Stimulated activated CD4-positive, alpha-beta T cell treated with anti-CD3 and anti-CD28 coated beads, Interleukin-1b, Interleukin-23, amount 100 ng/mL, for 1 hour (primary cell): ENCODE results near the gene WDR53.
"Not testable (repeated sequence)": the region's sequence is repeated elsewhere in the genome, so short reads cannot be mapped to it uniquely, and the experiment has no call there.

Experiments
- DNase-seq, 2 donors: peaks; one replicate each; pipeline ENCODE4 v3.0.0-alpha.2; 2020; ENCODE audit warnings: low read depth in 2 of 2

WDR53 gene

DNA sequence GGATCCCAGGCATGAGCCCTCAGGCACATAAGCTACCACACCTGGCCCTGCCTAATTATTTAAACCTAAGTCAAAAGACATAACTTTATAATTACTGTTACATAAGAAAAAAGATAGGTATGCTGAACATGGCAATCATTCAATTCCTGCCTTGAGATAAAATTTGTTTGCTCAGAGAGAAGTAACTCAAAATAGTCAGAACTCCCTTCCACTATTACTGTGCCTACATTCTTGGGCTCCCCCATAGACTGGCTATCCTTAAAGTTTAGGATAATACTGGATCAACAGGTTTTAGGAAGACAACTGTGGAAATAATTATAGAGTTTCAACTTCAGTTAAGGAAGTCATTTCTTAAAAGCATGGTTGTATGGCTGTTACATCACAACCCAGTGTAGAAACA, 9.9 kb downstream of the WDR53 start:
- no peak for DNase-seq

DNA sequence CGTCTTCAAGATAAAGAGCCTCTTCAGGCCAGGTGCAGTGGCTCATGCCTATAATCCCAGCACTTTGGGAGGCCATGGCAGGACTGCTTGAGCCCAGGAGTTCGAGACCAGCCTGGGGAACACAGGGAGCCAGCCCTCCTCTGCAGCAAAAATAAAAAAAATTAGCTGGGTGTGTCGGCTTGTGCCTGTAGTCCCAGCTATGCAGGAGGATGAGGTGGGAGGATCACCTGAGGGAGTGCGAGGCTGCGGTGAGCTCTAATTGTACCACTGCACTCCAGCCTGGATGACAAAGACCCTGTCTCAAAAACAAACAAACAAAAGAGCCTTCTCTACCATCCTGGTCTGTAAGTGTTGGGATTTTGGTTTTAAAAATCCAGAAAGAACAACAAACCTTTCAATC, 11.1 kb downstream of the WDR53 start:
- DNase-seq: no peak

DNA sequence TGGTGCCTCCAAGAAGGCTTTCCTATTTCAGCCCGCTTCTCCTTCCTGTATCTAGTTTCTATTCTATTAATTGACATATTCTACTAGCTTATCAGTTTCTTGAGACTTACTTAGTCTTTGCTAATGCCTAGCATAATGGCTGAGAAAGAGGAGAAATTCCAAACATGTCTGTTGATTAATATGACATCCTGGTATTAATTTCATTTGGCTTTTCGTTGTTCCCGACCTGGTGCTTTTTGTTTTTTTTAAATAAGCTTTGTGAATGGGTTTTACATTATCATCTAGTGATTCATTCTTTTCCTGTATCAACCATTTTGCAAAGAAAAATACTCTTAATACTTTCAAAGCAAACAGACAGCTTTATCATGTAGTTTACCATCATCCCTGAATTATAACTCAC, 13.1 kb downstream of the WDR53 start:
- DNase-seq: no peak

DNA sequence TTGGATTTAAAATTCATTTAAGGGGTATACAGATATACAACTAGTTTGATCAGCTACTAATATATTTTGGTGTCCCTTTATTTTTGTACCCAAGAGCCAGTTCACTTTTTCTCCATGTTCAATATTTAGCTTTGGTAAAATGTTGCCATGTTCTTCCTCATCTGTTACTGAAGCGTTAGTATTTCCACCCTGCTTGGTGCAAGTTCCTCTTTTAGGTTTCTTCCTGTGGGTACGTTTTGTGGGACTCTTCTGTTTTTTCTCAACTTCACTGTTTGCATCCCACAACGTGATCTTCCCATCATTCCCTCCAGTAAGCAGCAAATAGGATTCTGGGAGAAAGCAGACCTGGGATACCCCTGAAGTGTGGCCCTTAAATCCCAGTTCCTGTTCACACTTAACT, 14.1 kb downstream of the WDR53 start:
- no peak for DNase-seq

DNA sequence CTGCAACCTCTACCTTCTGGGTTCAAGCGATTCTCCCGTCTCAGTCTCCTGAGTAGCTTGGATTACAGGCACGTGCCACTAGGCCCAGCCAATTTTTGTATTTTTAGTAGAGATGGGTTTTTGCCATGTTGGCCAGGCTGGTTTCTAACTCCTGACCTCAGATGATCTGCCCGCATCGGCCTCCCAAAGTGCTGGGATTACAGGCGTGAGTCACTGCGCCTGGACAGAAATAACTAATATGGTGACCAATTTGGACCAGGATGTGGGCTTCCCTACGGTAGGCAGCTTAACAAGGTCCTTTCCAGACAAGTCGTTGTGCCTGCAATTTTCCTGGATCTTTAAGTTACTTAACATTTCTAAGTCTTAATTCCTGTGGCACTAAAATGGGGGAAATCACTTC, 14.8 kb downstream of the WDR53 start:
- DNase-seq: no peak

DNA sequence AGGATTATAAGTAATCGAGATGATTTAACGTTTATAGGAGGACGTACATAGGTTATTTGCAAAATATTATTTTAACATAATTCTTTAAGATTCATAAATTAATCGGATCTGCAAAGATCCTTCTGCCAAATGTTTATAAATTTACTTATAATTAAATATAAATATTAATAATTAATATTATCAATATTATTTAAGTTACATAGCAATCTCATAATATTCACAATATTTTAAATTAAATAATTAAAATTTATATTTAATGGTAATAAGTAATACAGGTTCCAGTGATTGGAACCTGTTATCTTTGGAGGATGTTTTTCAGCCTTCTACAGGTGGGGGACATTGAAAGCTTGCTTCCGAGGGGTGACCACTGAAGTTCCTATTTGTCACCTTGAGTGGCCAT, 16.1 kb downstream of the WDR53 start:
- no peak for DNase-seq

DNA sequence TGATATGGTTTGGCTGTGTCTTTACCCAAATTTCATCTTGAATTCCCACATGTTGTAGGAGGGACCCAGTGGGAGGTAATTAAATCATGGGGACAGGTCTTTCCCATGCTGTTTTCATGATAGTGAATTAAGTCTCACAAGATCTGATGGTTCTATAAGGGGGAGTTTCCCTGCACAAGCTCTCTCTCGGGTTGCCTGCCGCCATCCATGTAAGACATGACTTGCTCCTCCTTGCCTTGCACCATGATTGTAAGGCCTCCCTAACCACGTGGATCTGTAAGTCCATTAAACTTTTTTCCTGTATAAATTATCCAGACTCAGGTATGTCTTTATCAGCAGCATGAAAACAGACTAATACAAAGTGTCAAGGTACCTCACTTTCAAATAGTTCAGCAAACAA, 18.2 kb downstream of the WDR53 start:
- DNase-seq: not testable (repeated sequence)

DNA sequence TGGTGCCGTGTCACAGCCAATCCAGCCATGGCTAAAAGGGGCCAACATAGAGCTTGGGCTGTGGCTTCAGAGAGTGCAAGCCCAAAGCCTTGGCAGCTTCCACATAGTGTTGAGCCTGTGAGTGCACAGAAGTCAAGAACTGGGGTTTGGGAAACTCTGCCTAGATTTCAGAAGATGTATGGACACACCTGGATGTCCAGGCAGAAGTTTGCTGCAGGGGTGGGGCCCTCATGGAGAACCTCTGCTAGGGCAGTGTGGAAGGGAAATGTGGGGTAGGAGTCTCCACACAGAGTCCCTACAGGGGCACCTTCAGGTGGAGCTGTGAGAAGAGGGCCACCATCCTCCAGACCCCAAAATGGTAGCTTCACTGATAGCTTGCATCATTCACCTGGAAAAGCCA, 19.0 kb downstream of the WDR53 start:
- not testable (repeated sequence) for DNase-seq

DNA sequence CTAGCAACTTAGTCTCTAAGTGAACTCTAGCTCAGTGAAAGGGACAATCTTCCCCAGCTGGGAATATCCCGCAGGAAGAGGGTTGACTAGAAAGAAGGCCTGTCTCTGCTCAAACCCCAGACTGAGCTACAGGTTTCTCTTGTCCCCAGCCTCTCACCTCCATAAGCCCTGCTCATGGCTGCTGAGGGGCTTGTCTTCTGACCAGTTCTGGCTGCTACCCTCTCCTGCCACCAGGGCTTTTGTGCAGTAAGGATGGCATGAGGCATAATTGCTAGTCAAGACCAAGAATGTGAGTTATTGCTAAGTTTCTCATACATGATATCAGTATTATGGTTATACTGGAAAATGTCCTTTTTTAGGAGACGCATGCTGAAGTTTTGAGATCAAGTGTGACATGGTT, 21.3 kb downstream of the WDR53 start:
- DNase-seq: no peak

DNA sequence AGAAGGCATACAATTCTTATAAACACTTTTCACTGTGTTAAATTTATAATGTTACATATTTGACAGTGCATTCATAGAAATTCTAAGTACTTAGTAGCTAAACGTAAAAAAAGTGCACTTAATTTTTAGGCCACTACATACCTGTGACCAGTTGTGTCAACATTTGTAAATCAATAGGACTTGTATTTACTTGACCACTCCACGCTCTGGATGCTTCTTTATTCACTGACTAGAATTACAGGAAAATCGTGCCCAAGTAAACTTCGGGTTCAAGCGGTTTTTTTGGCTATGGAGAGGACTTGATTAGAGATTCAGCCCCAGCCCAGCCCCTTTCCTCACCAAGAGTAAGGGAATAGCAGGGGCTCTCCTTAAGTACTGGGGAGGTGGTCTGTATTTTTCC, 21.8 kb downstream of the WDR53 start:
- no peak for DNase-seq

DNA sequence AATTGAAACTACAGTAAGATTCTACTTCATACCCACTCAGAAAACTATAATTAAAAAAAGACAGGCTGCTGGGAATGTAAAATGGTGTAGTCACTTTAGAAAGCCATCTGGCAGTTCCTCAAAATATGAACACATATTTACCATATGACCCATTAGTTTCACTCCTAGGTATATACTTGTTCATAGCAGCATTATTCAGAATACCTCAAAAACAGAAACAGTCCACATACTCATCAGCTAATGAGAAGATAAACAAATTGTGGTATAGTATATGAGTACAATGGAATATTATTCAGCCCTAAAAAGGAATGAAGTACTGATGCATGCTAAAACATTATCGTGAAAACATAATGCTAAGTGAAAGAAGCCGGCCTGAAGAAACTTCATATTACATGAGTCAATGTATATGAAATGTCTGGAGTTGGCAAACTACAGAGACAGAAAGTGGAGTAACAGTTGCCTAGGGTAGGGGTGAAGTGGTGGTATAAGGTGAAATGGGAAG, 23.8 kb downstream of the WDR53 start:
- DNase-seq: no peak

DNA sequence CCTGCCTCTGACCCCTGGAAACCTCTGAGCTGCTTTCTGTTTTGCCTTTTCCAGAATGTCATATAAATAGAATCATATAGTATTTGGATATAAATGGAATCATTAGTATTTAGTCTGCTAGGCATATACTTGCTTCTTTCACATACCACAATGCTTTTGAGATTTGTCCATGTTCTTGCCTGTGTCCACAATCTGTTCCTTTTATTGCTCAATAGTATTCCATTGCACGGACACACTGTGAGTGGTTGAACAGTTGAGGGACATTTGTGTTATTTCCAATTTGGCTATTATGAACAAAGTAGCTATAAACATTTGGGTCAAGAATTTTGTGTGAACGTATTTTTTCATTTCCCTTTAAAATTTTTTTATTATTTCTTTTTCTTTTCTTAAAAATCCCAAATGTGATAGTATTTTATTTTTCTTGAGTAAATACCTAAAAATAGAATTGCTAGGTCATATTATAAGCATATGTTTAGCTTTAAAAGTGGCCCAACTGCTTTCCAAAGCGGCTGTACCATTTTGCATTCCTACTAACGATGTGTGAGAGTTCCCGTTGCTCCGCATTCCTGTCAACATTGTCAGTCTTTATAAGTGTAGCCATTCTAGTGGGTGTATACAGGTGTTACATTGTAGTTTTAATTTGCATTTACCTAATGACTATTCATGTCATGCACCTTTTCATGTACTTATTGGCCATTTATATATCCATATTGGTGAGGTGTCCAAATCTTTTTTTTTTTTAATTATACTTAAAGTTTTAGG, 26.5 kb downstream of the WDR53 start:
- no peak for DNase-seq

DNA sequence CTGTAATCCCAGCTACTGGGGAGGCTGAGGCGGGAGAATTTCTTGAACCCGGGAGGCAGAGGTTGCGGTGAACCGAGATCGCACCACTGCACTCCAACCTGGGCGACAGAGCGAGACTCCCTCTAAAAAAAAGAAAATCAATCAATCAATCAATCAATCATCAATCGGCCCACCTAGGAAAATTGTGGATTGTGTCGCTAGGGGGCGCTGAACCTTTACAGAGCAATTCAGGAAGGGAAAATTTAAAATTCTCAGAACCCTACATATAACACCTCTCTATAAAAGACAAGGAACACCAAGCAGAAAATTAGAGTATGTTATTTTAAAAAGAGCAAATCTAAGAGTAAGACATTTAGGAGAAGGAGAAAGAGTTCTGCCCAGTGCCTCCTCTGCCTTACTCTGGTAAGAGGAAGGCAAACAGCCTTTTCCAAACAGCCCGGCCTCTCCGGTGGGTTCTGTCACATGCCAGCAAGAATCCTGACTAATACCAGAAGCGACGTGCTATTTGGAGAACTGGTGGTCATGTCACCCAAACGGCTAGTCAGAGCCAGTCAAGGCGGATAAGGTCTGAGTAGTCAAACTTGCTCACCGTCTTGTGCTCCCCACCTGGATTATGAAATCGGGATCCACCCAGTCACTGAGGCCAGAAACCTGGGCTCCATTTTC, 30.9 kb downstream of the WDR53 start:
- peak; percentile 42 to 52 for DNase-seq

DNA sequence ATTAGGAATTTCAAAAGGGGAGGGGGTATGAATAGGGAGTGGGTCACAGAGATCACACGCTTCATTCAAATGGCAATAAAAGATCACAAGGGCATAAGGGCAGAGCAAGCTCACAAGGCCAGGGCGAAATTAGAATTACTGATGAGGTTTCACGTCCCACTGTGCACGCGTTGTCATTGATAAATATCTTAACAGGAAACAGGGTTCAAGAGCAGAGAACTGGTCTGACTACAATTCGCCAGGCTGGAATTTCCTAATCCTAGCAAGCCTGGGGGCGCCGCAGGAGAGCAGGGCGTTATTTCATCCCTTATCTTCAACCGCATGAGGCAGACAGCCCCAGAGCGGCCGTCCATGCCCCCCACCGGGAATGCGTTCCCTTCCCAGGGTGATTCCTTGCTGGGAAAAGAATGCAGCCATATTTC, 35.1 kb downstream of the WDR53 start:
- no peak for DNase-seq

DNA sequence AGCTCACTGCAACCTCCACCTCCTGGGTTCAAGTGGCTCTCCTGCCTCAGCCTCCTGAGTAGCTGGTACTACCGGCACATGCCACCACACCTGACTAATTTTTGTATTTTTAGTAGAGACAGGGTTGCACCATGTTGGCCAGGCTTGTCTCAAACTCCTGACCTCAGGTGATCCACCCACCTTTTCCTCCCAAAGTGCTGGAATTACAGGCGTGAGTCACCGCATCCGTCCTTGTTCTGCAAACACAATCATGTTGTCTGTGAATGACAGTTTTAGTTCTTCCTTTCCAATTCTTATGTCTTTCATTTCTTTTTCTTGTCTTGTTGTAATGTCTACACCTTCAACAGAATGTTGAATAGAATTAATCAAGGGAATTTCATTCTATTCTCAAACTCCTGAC, 36.9 kb downstream of the WDR53 start:
- DNase-seq: no peak

DNA sequence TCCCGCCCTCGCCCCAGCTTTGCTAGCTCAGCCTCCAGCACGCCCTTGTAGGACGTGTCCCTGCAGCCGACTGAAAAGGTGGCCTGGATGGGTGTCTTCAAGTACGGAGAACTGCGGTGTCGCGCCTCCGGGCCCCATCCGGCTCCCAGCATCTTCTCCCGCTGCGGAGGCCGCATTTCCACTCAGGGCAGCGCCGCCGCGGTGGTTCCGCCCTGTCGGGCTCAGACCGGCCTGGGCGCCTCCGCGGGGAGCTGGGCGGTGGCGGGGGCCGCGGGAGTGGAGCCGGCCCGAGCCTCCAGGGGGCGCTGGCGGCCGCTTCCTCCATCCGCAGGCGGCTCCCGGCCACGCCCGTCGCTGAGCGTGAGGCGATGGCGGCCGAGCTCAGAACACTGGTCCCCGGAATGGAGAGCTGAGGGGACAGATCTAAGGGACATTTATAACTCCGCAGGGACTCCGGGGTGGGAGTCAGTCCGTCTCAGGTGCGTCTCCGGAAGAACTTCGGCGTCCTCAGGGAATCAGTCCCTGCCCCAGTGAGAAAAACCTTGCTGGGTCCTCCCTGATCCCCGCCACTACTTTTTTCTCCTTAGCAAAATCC, 39.6 kb downstream of the WDR53 start:
- peak; percentile 44 to 85 for DNase-seq

DNA sequence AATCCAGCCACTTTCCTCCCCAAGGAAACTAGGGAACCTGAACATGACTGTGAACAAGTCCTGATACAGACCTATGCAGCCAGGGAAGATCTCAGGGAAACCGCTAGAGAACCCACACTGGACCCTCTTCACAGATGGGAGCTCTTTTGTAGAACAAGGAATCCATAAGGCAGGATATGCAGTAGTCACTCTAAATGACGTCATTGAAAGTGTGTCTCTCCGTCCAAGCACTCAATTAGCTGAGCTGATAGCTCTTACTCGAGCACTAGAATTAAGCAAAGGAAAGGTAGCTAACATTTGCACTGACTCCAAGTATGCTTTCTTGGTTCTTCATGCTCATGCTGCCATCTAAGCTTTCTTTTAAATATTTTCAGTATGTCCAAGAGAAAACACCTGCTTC, 43.2 kb downstream of the WDR53 start:
- no peak for DNase-seq

DNA sequence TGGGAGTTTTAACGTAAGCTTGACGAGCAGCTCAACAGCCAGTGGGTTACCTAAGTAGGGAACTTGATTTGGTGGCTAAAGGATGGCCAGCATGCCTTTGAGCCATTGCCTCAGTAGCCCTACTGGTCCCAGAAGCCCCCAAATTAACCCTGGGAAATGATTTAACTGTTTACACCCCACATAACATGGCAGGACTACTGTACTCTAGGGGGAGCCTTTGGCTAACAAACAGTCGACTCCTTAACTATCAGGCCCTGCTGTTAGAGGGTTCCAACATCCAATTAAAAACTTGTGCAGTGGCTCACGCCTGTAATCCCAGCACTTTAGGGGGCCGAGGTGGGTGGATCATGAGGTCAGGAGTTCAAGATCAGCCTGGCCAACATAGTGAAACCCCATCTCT, 43.8 kb downstream of the WDR53 start:
- no peak for DNase-seq

DNA sequence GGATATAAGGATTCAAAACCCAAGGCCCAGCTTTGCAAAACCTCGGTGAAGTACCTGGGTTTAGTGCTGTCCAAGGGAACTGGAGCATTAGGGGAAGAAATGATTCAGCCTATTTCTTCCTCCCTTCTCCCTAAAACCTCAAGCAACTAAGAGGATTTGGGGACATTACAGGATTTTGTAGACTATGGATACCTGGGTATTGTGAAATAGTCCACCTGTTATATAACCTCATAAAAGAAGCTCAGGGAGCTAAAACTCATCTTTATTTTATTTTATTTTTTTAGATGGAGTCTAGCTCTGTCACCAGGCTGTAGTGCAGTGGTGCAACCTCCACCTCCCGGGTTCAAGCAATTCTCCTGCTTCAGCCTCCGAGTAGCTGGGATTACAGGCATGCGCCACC, 44.5 kb downstream of the WDR53 start:
- DNase-seq: no peak

DNA sequence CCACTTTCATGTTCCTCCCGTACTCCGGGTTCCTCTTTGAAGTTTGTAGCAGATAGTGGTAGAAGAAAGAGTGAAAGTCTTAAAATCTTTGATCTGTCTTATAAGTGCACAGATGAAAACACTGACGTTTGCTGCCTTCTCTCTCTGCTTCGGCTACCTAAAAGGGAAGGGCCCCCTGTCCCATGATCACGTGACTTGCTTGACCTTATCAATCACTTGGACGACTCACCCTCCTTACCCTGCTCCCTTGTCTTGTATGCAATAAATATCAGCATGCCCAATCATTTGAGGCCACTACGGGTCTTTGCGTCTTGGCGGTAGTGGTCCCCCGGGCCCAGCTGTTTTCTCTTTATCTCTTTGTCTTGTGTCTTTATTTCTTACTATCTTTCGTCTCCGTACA, 47.1 kb downstream of the WDR53 start:
- not testable (repeated sequence) for DNase-seq

DNA sequence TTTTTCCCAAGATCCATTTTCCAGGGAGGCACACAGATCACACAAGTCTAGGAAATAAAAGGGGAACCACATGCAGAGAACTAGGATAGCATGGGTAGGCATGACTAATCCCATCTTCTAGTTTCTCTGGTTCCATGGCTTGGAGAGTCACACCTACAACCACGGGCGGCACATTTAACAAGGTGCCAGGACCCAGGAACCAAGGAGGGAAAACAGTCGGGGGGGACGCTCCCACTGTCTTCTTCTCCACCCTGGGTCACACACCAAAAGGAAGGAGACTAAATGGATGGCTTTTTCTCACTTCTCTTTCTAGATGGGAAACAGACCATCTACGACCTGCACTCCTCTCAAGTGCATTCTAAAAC, 48.7 kb downstream of the WDR53 start:
- no peak for DNase-seq

DNA sequence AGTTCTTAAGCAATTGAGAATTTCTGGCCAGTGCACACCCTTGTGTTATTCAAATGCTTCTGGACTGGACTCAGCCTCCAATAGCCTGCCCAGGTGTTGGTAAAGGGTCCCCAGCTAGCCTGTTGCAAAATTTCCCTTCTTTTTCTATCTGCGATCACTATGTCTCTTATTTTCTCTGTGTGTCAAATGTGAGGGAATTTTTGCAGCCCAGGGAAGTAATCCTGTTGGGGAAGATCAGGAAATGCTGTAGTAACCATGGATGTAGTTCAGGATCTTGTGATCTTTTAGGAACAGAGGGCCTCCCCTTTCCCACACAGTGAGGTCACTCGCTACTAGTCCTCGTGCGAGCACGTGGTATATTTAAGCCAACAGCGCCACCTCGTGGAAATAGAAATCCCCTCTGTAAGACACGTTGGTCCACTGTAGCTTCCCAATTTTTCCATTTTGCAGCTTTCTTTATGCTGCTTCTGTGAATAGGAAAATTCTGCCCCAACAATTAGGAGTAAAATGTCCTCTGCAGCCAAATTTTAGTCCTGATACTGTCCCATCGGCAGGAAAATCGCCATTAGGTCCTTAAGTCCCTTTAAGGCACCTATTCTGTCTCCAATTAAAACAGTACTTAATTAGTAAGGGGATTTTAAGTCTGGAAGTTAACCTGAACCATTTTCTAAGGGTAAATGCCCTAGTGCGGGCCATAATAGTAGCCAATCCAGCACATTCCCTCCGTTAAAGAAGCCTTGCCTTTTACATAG, 49.2 kb downstream of the WDR53 start:
- no peak for DNase-seq
